Right atrium auricular region (tissue), 2 donors: Measurements from ENCODE around the gene NFASC. TPM values are rescaled to one million over a fixed set of nuclear protein-coding genes. Genes with fewer than 3 reads are reported as not detected.

Experiments
- DNase-seq: peaks from one replicate; pipeline ENCODE4 v3.0.0-alpha.2; 2019; ENCODE audit warnings: low spot score
- H3K27ac ChIP-seq, 2 donors: fragments of 200-600 bp; sonication (generic); 1 replicate in 1 of 2; 2 replicates in 1 of 2; pipeline ENCODE4 v1.5.1; 2016 to 2019
- H3K27me3 ChIP-seq, 2 donors: fragments of 200-600 bp; sonication (generic); one replicate each; pipeline versions ENCODE4 v1.5.1 to v1.6.0; 2017 to 2019
- H3K36me3 ChIP-seq: fragments of 200-600 bp; sonication (generic); one replicate; pipeline ENCODE4 v1.5.1; 2016
- H3K4me1 ChIP-seq, 2 donors: fragments of 200-600 bp; sonication (generic); one replicate each; pipeline versions ENCODE4 v1.5.1 to v1.6.0; 2017 to 2019
- H3K4me3 ChIP-seq, 2 donors: fragments of 200-600 bp; sonication (generic); 1 replicate in 1 of 2; 2 replicates in 1 of 2; pipeline ENCODE4 v1.5.1; 2017 to 2019; ENCODE audit warnings: mild to moderate bottlenecking in 1 of 2, moderate library complexity in 1 of 2
- H3K9me3 ChIP-seq, 2 donors: fragments of 200-600 bp; sonication (generic); one replicate each; pipeline ENCODE4 v1.5.1; 2019
- CTCF ChIP-seq, 2 donors: fragments of 200-600 bp; sonication (generic); IDR thresholded peaks; one replicate each; pipeline ENCODE4 v1.5.1; 2019; ENCODE audit warnings: antibody characterized with exemption in 2 of 2
- total RNA-seq, 2 donors: library from RNA; depleted of rRNA; stranded (reverse); fragments of >200 nt; gene quantifications; one replicate each; pipeline ENCODE4 v1.1.0, GENCODE V29; 2016

Gene NFASC
- total RNA-seq, 2 donors from 2014 or later, result 38.5 to 45.9 TPM

- no peak for TF ChIP-seq CTCF (IDR thresholded peaks at IDR 0.05)
- peaks cover 53% of the 10 kb centered on the region for H3K36me3 ChIP-seq
Measured at GRCh38 chr1:204978782-204979181, 108.1 kb downstream of the NFASC start.

DNA sequence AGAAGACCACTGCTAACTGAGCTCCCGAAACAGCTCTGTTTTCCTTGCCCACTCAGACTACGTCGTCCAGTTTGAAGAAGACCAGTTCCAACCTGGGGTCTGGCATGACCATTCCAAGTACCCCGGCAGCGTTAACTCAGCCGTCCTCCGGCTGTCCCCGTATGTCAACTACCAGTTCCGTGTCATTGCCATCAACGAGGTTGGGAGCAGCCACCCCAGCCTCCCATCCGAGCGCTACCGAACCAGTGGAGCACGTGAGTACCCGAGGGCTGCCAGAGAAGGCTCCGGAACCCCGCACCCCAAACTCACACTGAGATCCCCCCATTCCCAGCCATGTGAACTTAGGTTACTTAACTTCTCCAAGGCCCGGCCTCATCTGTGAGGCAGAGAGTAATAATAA, 108.6 kb downstream of the NFASC start:
- H3K4me1 ChIP-seq, result peaks cover 0 to 5% of the 10 kb centered on the region in 2 donors
- peaks cover 54% of the 10 kb centered on the region for H3K36me3 ChIP-seq
- H3K9me3 ChIP-seq, result no peaks in the 10 kb centered on the region
- DNase-seq, result no peak
- H3K4me3 ChIP-seq, result no peak overlapping the region
- no peak for TF ChIP-seq CTCF (IDR thresholded peaks at IDR 0.05)
- H3K27me3 ChIP-seq, result no peaks in the 10 kb centered on the region
- no peak overlapping the region for H3K27ac ChIP-seq

More at GRCh38 chr1:204978782-204979181, 108.1 kb downstream of the NFASC start:
- H3K4me1 ChIP-seq, result peaks cover 0 to 5% of the 10 kb centered on the region in 2 donors
- H3K4me3 ChIP-seq, result no peak overlapping the region
- H3K9me3 ChIP-seq, result no peaks in the 10 kb centered on the region
- DNase-seq, result no peak
- no peaks in the 10 kb centered on the region for H3K27me3 ChIP-seq
- H3K27ac ChIP-seq, result no peak overlapping the region

GRCh38 chr1:204979891-204980649, 109.4 kb downstream of the NFASC start:
- DNase-seq, result no peak
- Histone ChIP-seq H3K36me3 (peaks cover 52% of the 10 kb centered on the region), H3K27me3 (no peaks in the 10 kb centered on the region), H3K9me3 (no peaks in the 10 kb centered on the region), H3K27ac (no peak overlapping the region), H3K4me1 (peaks cover 0 to 5% of the 10 kb centered on the region in 2 donors), H3K4me3 (no peak overlapping the region)
- TF ChIP-seq CTCF (IDR thresholded peaks at IDR 0.05), result no peak

DNA sequence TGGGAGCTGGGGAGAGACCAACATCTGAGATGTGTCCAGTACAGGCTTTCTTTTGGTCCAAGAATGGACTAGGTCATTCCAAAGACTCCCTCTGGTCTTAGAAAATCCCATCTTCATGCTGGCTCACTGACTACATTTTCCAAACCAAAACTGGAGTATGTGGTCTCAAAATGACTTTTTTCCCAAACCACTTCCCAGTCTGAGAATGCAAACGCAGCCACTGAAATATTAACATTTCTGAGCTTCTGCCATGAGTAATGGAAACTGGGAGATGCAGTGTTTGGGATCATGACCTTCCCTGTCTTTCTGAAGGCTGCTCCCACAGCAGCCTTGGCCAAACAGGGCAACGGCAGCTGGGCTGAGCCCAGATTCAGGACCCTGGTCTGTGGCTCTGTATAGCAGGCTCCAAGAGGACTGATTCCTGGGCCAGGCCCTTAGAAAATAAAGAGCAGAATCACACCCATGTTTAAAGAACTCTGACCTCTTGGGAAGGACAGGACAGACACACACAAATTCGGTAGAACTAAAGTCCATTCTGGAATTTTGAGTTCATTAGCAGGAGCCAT, 110.3 kb downstream of the NFASC start:
- Histone ChIP-seq H3K9me3 (no peaks in the 10 kb centered on the region), H3K4me3 (no peak overlapping the region), H3K27me3 (no peaks in the 10 kb centered on the region), H3K4me1 (peaks cover 0 to 5% of the 10 kb centered on the region in 2 donors), H3K36me3 (peaks cover 52% of the 10 kb centered on the region), H3K27ac (no peak overlapping the region)
- TF ChIP-seq CTCF (IDR thresholded peaks at IDR 0.05), result no peak
- DNase-seq, result no peak

DNA sequence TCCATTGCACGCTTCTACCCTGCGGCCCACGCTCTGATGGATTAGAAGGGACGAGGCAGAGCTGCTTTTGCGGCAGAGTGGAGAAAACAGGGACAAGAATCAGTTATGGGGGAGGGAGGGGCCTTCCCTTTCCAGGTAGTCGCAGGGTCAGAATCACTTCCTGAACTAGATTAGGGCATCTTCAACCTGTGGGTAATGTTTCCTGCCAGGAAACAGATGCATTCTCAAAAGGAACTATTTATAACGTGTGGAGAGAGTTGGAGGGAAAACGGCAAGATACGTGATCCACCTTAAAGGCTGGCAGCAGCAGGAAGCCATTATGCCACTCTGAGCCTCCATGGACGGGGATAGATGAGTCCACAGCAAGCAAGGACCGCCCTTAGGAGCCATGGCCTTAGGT, 112.5 kb downstream of the NFASC start:
- H3K4me3 ChIP-seq, result no peak overlapping the region
- no peaks in the 10 kb centered on the region for H3K9me3 ChIP-seq
- H3K27ac ChIP-seq, result no peak overlapping the region
- H3K36me3 ChIP-seq, result peaks cover 46% of the 10 kb centered on the region
- no peaks in the 10 kb centered on the region for H3K27me3 ChIP-seq
- no peak for TF ChIP-seq CTCF (IDR thresholded peaks at IDR 0.05)
- DNase-seq, result no peak
- peaks cover 0 to 5% of the 10 kb centered on the region in 2 donors for H3K4me1 ChIP-seq
